HCT116 (cell line): Measurements from ENCODE around the gene MARS1.

Source experiments
- CTCF ChIP-seq, 3 experiments: fragments of 200-600 bp in 1 of 3; sonication (generic) in 1 of 3; IDR thresholded peaks in 2 of 3; conservative IDR thresholded peaks in 1 of 3; 2 replicates each; pipeline ENCODE4 v1.5.1; 2012 to 2017; ENCODE audit warnings: low read depth in 2 of 3, low read length in 2 of 3, antibody characterized with exemption in 1 of 3, borderline replicate concordance in 1 of 3, control low read depth in 1 of 3, mild to moderate bottlenecking in 1 of 3, mixed read lengths in 1 of 3, mixed run types in 1 of 3, moderate library complexity in 1 of 3; ENCODE audit not compliant: insufficient read depth in 1 of 3
- EGR1 ChIP-seq: IDR thresholded peaks from 2 replicates; pipeline ENCODE4 v1.6.1; 2012; ENCODE audit warnings: low read depth
- POLR2A ChIP-seq: IDR thresholded peaks from 2 replicates; pipeline ENCODE4 v1.7.0; 2011; ENCODE audit warnings: borderline replicate concordance; ENCODE audit not compliant: insufficient read depth, insufficient read length; ENCODE audit errors: extremely low read depth
- POLR2AphosphoS5 ChIP-seq: IDR thresholded peaks from 2 replicates; pipeline ENCODE4 v1.6.1; 2011; ENCODE audit warnings: mild to moderate bottlenecking, low read depth, low read length, moderate library complexity

- TF ChIP-seq POLR2AphosphoS5: peak; percentile 80; the same call in 1 of the 2 replicates
- TF ChIP-seq EGR1: no peak
- no peak for TF ChIP-seq POLR2A
- no peak for TF ChIP-seq CTCF (IDR thresholded peaks at IDR 0.05 in 2 of 3, conservative IDR thresholded peaks at IDR 0.05 in 1 of 3; ENCODE audit: borderline replicate concordance in 1 of 3, insufficient read depth in 1 of 3, low read depth in 2 of 3, low read length in 2 of 3)
These were observed 28.8 kb downstream of the MARS1 start for GRCh38 chr12:57516617-57517153.
